ENCODE results near the gene LRRC14B. TPM values are rescaled to one million over a fixed set of nuclear protein-coding genes. Genes with fewer than 3 reads are reported as not detected.

The LRRC14B gene
- total RNA-seq, 1 donor from 2014 or later, result 0.22 TPM

- TF ChIP-seq CTCF (IDR thresholded peaks at IDR 0.05; ENCODE audit: unreplicated experiment), result no peak
- H3K4me1 Mint-ChIP-seq, result peaks cover 1% of the 10 kb centered on the region
- no peak for DNase-seq (ENCODE audit: low spot score in 2 of 2, unreplicated experiment in 2 of 2)
- H3K4me3 Mint-ChIP-seq, result no peak overlapping the region
- peaks cover 13% of the 10 kb centered on the region for H3K9me3 Mint-ChIP-seq
- H3K36me3 Mint-ChIP-seq, result peaks cover 65% of the 10 kb centered on the region
- no peak overlapping the region for H3K27ac Mint-ChIP-seq
- no peaks in the 10 kb centered on the region for H3K27me3 Mint-ChIP-seq (ENCODE audit: low read depth)
These were observed 38.0 kb upstream of the LRRC14B start for GRCh38 chr5:153256-153655.

GRCh38 chr5:154236-154635, 37.1 kb upstream of the LRRC14B start:
- Mint-ChIP-seq H3K27ac (no peak overlapping the region), H3K36me3 (peaks cover 59% of the 10 kb centered on the region)

GRCh38 chr5:154826-155225, 36.5 kb upstream of the LRRC14B start:
- no peak for TF ChIP-seq CTCF (IDR thresholded peaks at IDR 0.05; ENCODE audit: unreplicated experiment)
- Mint-ChIP-seq H3K36me3 (peaks cover 59% of the 10 kb centered on the region), H3K4me1 (peaks cover 1% of the 10 kb centered on the region), H3K27ac (no peak overlapping the region), H3K27me3 (ENCODE audit: low read depth) (no peaks in the 10 kb centered on the region), H3K9me3 (no peaks in the 10 kb centered on the region), H3K4me3 (no peak overlapping the region)
- DNase-seq (ENCODE audit: low spot score in 2 of 2, unreplicated experiment in 2 of 2), result no peak

More at GRCh38 chr5:154236-154635, 37.1 kb upstream of the LRRC14B start:
- no peak overlapping the region for H3K4me3 Mint-ChIP-seq
- TF ChIP-seq CTCF (IDR thresholded peaks at IDR 0.05; ENCODE audit: unreplicated experiment), result no peak
- H3K4me1 Mint-ChIP-seq, result peaks cover 1% of the 10 kb centered on the region
- peaks cover 5% of the 10 kb centered on the region for H3K9me3 Mint-ChIP-seq
- DNase-seq (ENCODE audit: low spot score in 2 of 2, unreplicated experiment in 2 of 2), result no peak
- H3K27me3 Mint-ChIP-seq (ENCODE audit: low read depth), result no peaks in the 10 kb centered on the region

GRCh38 chr5:155651-156410, 35.5 kb upstream of the LRRC14B start:
- Mint-ChIP-seq H3K4me3 (no peak overlapping the region), H3K4me1 (peaks cover 1% of the 10 kb centered on the region), H3K27ac (no peak overlapping the region), H3K36me3 (peaks cover 51% of the 10 kb centered on the region), H3K9me3 (no peaks in the 10 kb centered on the region), H3K27me3 (ENCODE audit: low read depth) (no peaks in the 10 kb centered on the region)
- DNase-seq (ENCODE audit: low spot score in 2 of 2, unreplicated experiment in 2 of 2), result no peak
- TF ChIP-seq CTCF (IDR thresholded peaks at IDR 0.05; ENCODE audit: unreplicated experiment), result no peak

- DNase-seq (ENCODE audit: low spot score in 2 of 2, unreplicated experiment in 2 of 2), result no peak
- no peak for TF ChIP-seq CTCF (IDR thresholded peaks at IDR 0.05; ENCODE audit: unreplicated experiment)
- Mint-ChIP-seq H3K9me3 (no peaks in the 10 kb centered on the region), H3K4me3 (no peak overlapping the region), H3K36me3 (peaks cover 46% of the 10 kb centered on the region), H3K4me1 (peaks cover 1% of the 10 kb centered on the region), H3K27me3 (ENCODE audit: low read depth) (no peaks in the 10 kb centered on the region), H3K27ac (no peak overlapping the region)
These were observed 34.8 kb upstream of the LRRC14B start for GRCh38 chr5:156411-157072.

Measured in mesothelial cell of epicardium (in vitro differentiated cells).